ENCODE measurements around the gene TUBB4A.

DNA sequence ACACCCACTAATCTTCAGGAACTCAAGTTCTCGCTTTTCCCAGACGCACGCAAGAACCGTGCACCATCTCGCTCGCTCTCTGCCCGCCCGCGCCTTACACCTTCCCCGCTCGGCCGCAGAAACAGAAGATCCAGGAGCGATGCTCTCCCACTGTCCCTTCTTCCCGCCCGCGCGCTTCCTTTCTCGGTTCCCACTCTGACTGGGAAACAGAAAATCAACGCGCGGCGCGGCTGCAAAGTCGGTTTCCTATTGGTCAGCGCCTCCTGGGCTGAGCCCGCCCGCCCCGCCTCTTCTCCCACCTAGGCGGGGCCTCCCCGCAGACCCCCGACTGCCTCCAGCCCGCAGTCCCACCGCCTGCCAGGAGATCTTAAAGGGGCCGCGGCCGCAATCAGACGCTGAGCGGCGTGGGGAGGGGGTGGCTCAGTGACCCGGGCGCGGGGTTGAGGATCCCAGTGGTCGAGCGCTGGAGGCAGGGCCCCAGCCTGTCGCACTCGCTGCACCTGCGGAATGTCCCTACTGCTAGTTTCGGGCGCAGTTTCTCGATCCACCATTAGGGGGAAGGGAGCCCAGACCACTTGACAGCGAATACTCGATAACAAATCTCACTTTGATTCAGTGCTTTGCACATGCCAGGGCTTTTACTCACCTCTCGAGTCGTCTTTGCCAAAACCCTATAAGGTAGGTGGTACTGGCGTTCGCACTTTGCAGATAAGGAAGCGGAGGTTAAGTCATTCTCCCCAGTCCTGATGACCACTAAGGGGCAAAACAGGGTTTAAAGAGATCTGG lies 41.8 kb downstream of the TUBB4A start:
- TF ChIP-seq, protein P1, sequence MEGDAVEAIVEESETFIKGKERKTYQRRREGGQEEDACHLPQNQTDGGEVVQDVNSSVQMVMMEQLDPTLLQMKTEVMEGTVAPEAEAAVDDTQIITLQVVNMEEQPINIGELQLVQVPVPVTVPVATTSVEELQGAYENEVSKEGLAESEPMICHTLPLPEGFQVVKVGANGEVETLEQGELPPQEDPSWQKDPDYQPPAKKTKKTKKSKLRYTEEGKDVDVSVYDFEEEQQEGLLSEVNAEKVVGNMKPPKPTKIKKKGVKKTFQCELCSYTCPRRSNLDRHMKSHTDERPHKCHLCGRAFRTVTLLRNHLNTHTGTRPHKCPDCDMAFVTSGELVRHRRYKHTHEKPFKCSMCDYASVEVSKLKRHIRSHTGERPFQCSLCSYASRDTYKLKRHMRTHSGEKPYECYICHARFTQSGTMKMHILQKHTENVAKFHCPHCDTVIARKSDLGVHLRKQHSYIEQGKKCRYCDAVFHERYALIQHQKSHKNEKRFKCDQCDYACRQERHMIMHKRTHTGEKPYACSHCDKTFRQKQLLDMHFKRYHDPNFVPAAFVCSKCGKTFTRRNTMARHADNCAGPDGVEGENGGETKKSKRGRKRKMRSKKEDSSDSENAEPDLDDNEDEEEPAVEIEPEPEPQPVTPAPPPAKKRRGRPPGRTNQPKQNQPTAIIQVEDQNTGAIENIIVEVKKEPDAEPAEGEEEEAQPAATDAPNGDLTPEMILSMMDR (IDR thresholded peaks at IDR 0.05), result peak; percentile 67
- no peak for TF ChIP-seq EZH2 (IDR thresholded peaks at IDR 0.05)
